ENCODE measurements around the gene SH3BGRL2.
"Not testable (repeated sequence)": the region's sequence is repeated elsewhere in the genome, so short reads cannot be mapped to it uniquely, and the experiment has no call there.

SH3BGRL2 gene

GRCh38 chr6:79614326-79615305 lies 16.5 kb upstream of the SH3BGRL2 start:
- no peak for DNase-seq (ENCODE audit: low spot score)

GRCh38 chr6:79617518-79617941 lies 13.6 kb upstream of the SH3BGRL2 start:
- no peak for DNase-seq (ENCODE audit: low spot score)

GRCh38 chr6:79618425-79618824 lies 12.7 kb upstream of the SH3BGRL2 start:
- DNase-seq (ENCODE audit: low spot score), result not testable (repeated sequence)

- no peak for DNase-seq (ENCODE audit: low spot score)
Observed at GRCh38 chr6:79621579-79621978, 9.6 kb upstream of the SH3BGRL2 start.

- DNase-seq (ENCODE audit: low spot score), result no peak
Observed at GRCh38 chr6:79622364-79622763, 8.8 kb upstream of the SH3BGRL2 start.

- no peak for DNase-seq (ENCODE audit: low spot score)
Observed at GRCh38 chr6:79623106-79623505, 8.0 kb upstream of the SH3BGRL2 start.

- no peak for DNase-seq (ENCODE audit: low spot score)
Observed at GRCh38 chr6:79625746-79626145, 5.4 kb upstream of the SH3BGRL2 start.

GRCh38 chr6:79626811-79627210 lies 4.3 kb upstream of the SH3BGRL2 start:
- DNase-seq (ENCODE audit: low spot score), result no peak

GRCh38 chr6:79627422-79627821 lies 3.7 kb upstream of the SH3BGRL2 start:
- DNase-seq (ENCODE audit: low spot score), result no peak

- no peak for DNase-seq (ENCODE audit: low spot score)
Observed at GRCh38 chr6:79628466-79629288, 2.5 kb upstream of the SH3BGRL2 start.

GRCh38 chr6:79630380-79630882 lies 698 bp upstream of the SH3BGRL2 start:
- no peak for DNase-seq (ENCODE audit: low spot score)

GRCh38 chr6:79631693-79632172 lies 604 bp downstream of the SH3BGRL2 start:
- no peak for DNase-seq (ENCODE audit: low spot score)

GRCh38 chr6:79632580-79632979 lies 1.5 kb downstream of the SH3BGRL2 start:
- DNase-seq (ENCODE audit: low spot score), result no peak

- no peak for DNase-seq (ENCODE audit: low spot score)
Observed at GRCh38 chr6:79634491-79635231, 3.5 kb downstream of the SH3BGRL2 start.

- no peak for DNase-seq (ENCODE audit: low spot score)
Observed at GRCh38 chr6:79635232-79635543, 4.1 kb downstream of the SH3BGRL2 start.

- no peak for DNase-seq (ENCODE audit: low spot score)
Observed at GRCh38 chr6:79636673-79637072, 5.5 kb downstream of the SH3BGRL2 start.

- DNase-seq (ENCODE audit: low spot score), result no peak
Observed at GRCh38 chr6:79640146-79641111, 9.3 kb downstream of the SH3BGRL2 start.

- DNase-seq (ENCODE audit: low spot score), result no peak
Observed at GRCh38 chr6:79646006-79646405, 14.9 kb downstream of the SH3BGRL2 start.

- DNase-seq (ENCODE audit: low spot score), result no peak
Observed at GRCh38 chr6:79646561-79646960, 15.4 kb downstream of the SH3BGRL2 start.

GRCh38 chr6:79647741-79648140 lies 16.6 kb downstream of the SH3BGRL2 start:
- no peak for DNase-seq (ENCODE audit: low spot score)

- DNase-seq (ENCODE audit: low spot score), result no peak
Observed at GRCh38 chr6:79648328-79648727, 17.2 kb downstream of the SH3BGRL2 start.

Measured in HuH-7 (cell line).